Measurements from ENCODE around the gene LIFR.
"Not testable (repeated sequence)": the region's sequence is repeated elsewhere in the genome, so short reads cannot be mapped to it uniquely, and the experiment has no call there.

Gene LIFR

GRCh38 chr5:38582293-38582974 lies 26.0 kb upstream of the LIFR start:
- DNase-seq (ENCODE audit: low spot score), result no peak

- no peak for DNase-seq (ENCODE audit: low spot score)
Observed at GRCh38 chr5:38581597-38581996, 25.2 kb upstream of the LIFR start.

- DNase-seq (ENCODE audit: low spot score), result no peak
Observed at GRCh38 chr5:38579105-38579504, 22.7 kb upstream of the LIFR start.

GRCh38 chr5:38576961-38577684 lies 20.7 kb upstream of the LIFR start:
- DNase-seq (ENCODE audit: low spot score), result no peak

- DNase-seq (ENCODE audit: low spot score), result no peak
Observed at GRCh38 chr5:38576442-38576841, 20.0 kb upstream of the LIFR start.

- DNase-seq (ENCODE audit: low spot score), result no peak
Observed at GRCh38 chr5:38575476-38575875, 19.0 kb upstream of the LIFR start.

- DNase-seq (ENCODE audit: low spot score), result no peak
Observed at GRCh38 chr5:38574009-38574408, 17.6 kb upstream of the LIFR start.

- no peak for DNase-seq (ENCODE audit: low spot score)
Observed at GRCh38 chr5:38573521-38573920, 17.1 kb upstream of the LIFR start.

- DNase-seq (ENCODE audit: low spot score), result no peak
Observed at GRCh38 chr5:38569180-38569579, 12.7 kb upstream of the LIFR start.

- not testable (repeated sequence) for DNase-seq (ENCODE audit: low spot score)
Observed at GRCh38 chr5:38567306-38567705, 10.9 kb upstream of the LIFR start.

GRCh38 chr5:38563624-38564023 lies 7.2 kb upstream of the LIFR start:
- DNase-seq (ENCODE audit: low spot score), result no peak

GRCh38 chr5:38562444-38563210 lies 6.2 kb upstream of the LIFR start:
- no peak for DNase-seq (ENCODE audit: low spot score)

GRCh38 chr5:38559428-38559827 lies 3.0 kb upstream of the LIFR start:
- no peak for DNase-seq (ENCODE audit: low spot score)

GRCh38 chr5:38557792-38558191 lies 1.3 kb upstream of the LIFR start:
- DNase-seq (ENCODE audit: low spot score), result no peak

GRCh38 chr5:38557308-38557710 lies 863 bp upstream of the LIFR start:
- DNase-seq (ENCODE audit: low spot score), result no peak

- no peak for DNase-seq (ENCODE audit: low spot score)
Observed at GRCh38 chr5:38556088-38556598, 303 bp downstream of the LIFR start.

GRCh38 chr5:38555354-38556087 lies 925 bp downstream of the LIFR start:
- no peak for DNase-seq (ENCODE audit: low spot score)

- no peak for DNase-seq (ENCODE audit: low spot score)
Observed at GRCh38 chr5:38554861-38555260, 1.6 kb downstream of the LIFR start.

GRCh38 chr5:38554403-38554802 lies 2.0 kb downstream of the LIFR start:
- DNase-seq (ENCODE audit: low spot score), result no peak

- DNase-seq (ENCODE audit: low spot score), result no peak
Observed at GRCh38 chr5:38553001-38553521, 3.4 kb downstream of the LIFR start.

GRCh38 chr5:38551030-38552017 lies 5.1 kb downstream of the LIFR start:
- peak; percentile 54 for DNase-seq (ENCODE audit: low spot score)
